ENCODE data around the gene KLHL29.

DNA sequence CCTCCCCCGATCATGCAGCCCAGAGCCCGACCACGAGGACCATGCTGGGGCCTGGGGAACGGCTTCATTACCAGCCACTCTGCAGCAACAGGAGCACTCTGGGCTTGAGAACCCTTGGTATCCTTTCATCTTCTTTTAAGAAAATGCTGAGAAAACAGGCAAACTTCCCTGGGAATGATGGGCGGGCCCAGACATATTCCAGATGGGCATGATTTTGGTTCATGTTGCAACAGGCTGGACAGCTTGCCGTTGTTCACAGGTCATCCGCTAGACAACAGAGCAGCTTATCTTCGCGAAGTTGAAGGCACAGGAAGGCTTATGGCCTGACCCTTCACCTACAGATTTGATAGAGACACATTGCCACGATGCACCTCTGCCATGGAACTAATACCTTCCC lies 121.0 kb downstream of the KLHL29 start:
- TF ChIP-seq CTCF (IDR thresholded peaks at IDR 0.05; ENCODE audit: poor library complexity) (no peak), EZH2phosphoT487 (IDR thresholded peaks at IDR 0.05; ENCODE audit: low read depth, severe bottlenecking, unreplicated experiment) (no peak), EZH2 (IDR thresholded peaks at IDR 0.05; ENCODE audit: borderline replicate concordance) (no peak)

All from hepatocyte (in vitro differentiated cells).